HG02938 (cell line): Measurements from ENCODE around the gene PRDM9.
"Not testable (repeated sequence)": the region's sequence is repeated elsewhere in the genome, so short reads cannot be mapped to it uniquely, and the experiment has no call there.

Experiments used
- ATAC-seq: cut with Tn5 transposase; IDR thresholded peaks from one replicate; pipeline ENCODE4 v1.9.1; 2021; ENCODE audit warnings: mild to moderate bottlenecking, moderate library complexity; ENCODE audit not compliant: unreplicated experiment

Gene PRDM9

GRCh38 chr5:23507278-23507685 is at the start of gene PRDM9:
Gene PRDM9 (plus strand): TSS chr5:23507609. CDS start chr5:23509034, 1,425 bp downstream.
- ATAC-seq, result no peak

GRCh38 chr5:23457780-23458179 is 49.6 kb upstream of the PRDM9 start:
- ATAC-seq, result no peak

GRCh38 chr5:23459214-23459613 is 48.2 kb upstream of the PRDM9 start:
- no peak for ATAC-seq

GRCh38 chr5:23461576-23461975 is 45.8 kb upstream of the PRDM9 start:
- no peak for ATAC-seq

- ATAC-seq, result no peak
These were observed 41.0 kb upstream of the PRDM9 start for GRCh38 chr5:23466401-23466912.

- ATAC-seq, result no peak
These were observed 38.8 kb upstream of the PRDM9 start for GRCh38 chr5:23468658-23469057.

- no peak for ATAC-seq
These were observed 33.5 kb upstream of the PRDM9 start for GRCh38 chr5:23473915-23474314.

- no peak for ATAC-seq
These were observed 33.1 kb upstream of the PRDM9 start for GRCh38 chr5:23474315-23474714.

GRCh38 chr5:23476580-23476979 is 30.8 kb upstream of the PRDM9 start:
- ATAC-seq, result no peak

- ATAC-seq, result no peak
These were observed 24.8 kb upstream of the PRDM9 start for GRCh38 chr5:23482642-23483041.

- no peak for ATAC-seq
These were observed 24.3 kb upstream of the PRDM9 start for GRCh38 chr5:23483090-23483489.

- ATAC-seq, result no peak
These were observed 23.3 kb upstream of the PRDM9 start for GRCh38 chr5:23484096-23484495.

GRCh38 chr5:23486227-23486626 is 21.2 kb upstream of the PRDM9 start:
- ATAC-seq, result not testable (repeated sequence)

GRCh38 chr5:23490993-23491392 is 16.4 kb upstream of the PRDM9 start:
- no peak for ATAC-seq

- no peak for ATAC-seq
These were observed 12.9 kb upstream of the PRDM9 start for GRCh38 chr5:23494558-23494957.

- ATAC-seq, result no peak
These were observed 10.8 kb upstream of the PRDM9 start for GRCh38 chr5:23496576-23496975.

GRCh38 chr5:23506329-23507236 is 826 bp upstream of the PRDM9 start:
- ATAC-seq, result no peak

GRCh38 chr5:23510434-23510833 is 3.0 kb downstream of the PRDM9 start:
- ATAC-seq, result not testable (repeated sequence)

- ATAC-seq, result no peak
These were observed 15.1 kb downstream of the PRDM9 start for GRCh38 chr5:23522553-23522952.

GRCh38 chr5:23523031-23523430 is 15.6 kb downstream of the PRDM9 start:
- ATAC-seq, result no peak

GRCh38 chr5:23523998-23524397 is 16.6 kb downstream of the PRDM9 start:
- ATAC-seq, result no peak

- ATAC-seq, result no peak
These were observed 18.3 kb downstream of the PRDM9 start for GRCh38 chr5:23525751-23526150.
